KMS-11 (cell line): Measurements from ENCODE around the gene MCTP2.
A peak's percentile ranks its signal among the peaks of the same experiment; 100 is the strongest.

Source experiments
- H2AFZ ChIP-seq: fragments of 200-600 bp; sonication (generic); 2 replicates; pipeline ENCODE4 v1.6.1; 2016; ENCODE audit warnings: antibody characterized with exemption, mixed run types, low read depth
- H3K27ac ChIP-seq: fragments of 200-600 bp; sonication (generic); 2 replicates; pipeline ENCODE4 v1.6.1; 2016; ENCODE audit warnings: mild to moderate bottlenecking, mixed run types
- H3K27me3 ChIP-seq: fragments of 200-600 bp; sonication (generic); 2 replicates; pipeline ENCODE4 v1.6.1; 2017; ENCODE audit warnings: mild to moderate bottlenecking, low read depth, mixed run types, moderate library complexity; ENCODE audit not compliant: insufficient read depth
- H3K36me3 ChIP-seq: fragments of 200-600 bp; sonication (generic); 2 replicates; pipeline ENCODE4 v1.6.1; 2017; ENCODE audit warnings: mild to moderate bottlenecking, mixed run types; ENCODE audit not compliant: insufficient read depth
- H3K4me1 ChIP-seq: fragments of 200-600 bp; sonication (generic); 2 replicates; pipeline ENCODE4 v1.6.1; 2016; ENCODE audit warnings: mild to moderate bottlenecking, low read depth, mixed run types; ENCODE audit not compliant: poor library complexity, severe bottlenecking
- H3K4me2 ChIP-seq: fragments of 200-600 bp; sonication (generic); 2 replicates; pipeline ENCODE4 v1.7.0; 2016; ENCODE audit warnings: mild to moderate bottlenecking, mixed run types
- H3K4me3 ChIP-seq: fragments of 200-600 bp; sonication (generic); IDR thresholded peaks from 2 replicates; pipeline ENCODE4 v1.6.1; 2017; ENCODE audit warnings: low read depth, low read length, mixed read lengths; ENCODE audit not compliant: insufficient read depth
- H3K79me2 ChIP-seq: fragments of 200-600 bp; sonication (generic); 2 replicates; pipeline ENCODE4 v1.6.1; 2016; ENCODE audit warnings: low read depth, mixed run types; ENCODE audit not compliant: insufficient read depth
- H3K9ac ChIP-seq: fragments of 200-600 bp; sonication (generic); 2 replicates; pipeline ENCODE4 v1.6.1; 2016; ENCODE audit warnings: mild to moderate bottlenecking, mixed run types
- H4K20me1 ChIP-seq: fragments of 200-600 bp; sonication (generic); 2 replicates; pipeline ENCODE4 v1.6.1; 2016; ENCODE audit warnings: mild to moderate bottlenecking, mixed run types; ENCODE audit not compliant: insufficient read depth
- TF ChIP-seq, protein P1 (sequence below): fragments of 200-600 bp; sonication (generic); conservative IDR thresholded peaks from 2 replicates; pipeline ENCODE4 v1.6.1; 2017; ENCODE audit warnings: low read depth, mild to moderate bottlenecking, antibody characterized with exemption, low read length, moderate library complexity, mixed read lengths

MCTP2 gene

DNA sequence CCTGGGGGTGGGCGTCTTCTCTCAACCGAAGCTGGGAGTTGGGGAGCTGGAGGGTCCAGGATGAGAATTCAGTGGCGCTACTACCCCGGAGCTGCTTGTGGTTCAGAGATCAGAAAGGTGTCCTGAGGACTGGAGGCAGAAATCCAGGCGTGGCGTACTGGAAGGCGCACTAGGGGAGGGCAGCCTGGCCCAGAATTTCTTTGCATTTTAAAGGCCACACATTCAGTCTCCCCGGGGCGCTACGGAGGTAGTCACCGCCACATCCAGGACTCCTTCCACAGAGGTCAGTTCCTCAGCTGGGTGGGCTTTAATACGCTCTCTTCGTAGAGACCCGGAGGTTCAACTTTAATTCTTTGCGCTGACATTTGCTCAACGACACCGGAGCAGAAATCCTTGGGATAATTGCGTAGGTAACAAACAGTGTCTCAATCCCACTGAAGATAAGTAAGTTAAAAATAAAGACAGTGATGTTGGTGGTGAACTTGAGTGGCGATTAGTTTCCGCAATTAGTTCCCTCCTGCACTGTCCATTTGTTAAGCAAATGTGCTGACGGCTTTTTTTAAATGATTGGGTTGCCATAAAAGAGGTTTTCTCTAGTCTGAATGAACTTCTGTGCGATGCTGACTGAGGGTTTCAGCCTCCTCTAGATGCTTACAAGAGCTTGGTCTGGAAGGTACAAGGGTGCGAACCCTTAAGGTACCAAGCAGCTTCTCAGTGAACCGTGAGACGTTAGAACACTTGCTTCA is 535 bp downstream of the MCTP2 start:
- Histone ChIP-seq H3K9ac (no peak overlapping the region), H4K20me1 (no peaks in the 10 kb centered on the region), H2AFZ (peak overlapping the region; percentile 72; the same call in 1 of the 2 replicates), H3K4me2 (peak overlapping the region; percentile 98; the same call in 1 of the 2 replicates), H3K27ac (no peak overlapping the region), H3K4me3 (no peak overlapping the region), H3K36me3 (no peaks in the 10 kb centered on the region), H3K79me2 (no peaks in the 10 kb centered on the region), H3K27me3 (peaks cover 5% of the 10 kb centered on the region; the same call in 1 of the 2 replicates), H3K4me1 (peaks cover 19% of the 10 kb centered on the region)
- TF ChIP-seq, protein P1, sequence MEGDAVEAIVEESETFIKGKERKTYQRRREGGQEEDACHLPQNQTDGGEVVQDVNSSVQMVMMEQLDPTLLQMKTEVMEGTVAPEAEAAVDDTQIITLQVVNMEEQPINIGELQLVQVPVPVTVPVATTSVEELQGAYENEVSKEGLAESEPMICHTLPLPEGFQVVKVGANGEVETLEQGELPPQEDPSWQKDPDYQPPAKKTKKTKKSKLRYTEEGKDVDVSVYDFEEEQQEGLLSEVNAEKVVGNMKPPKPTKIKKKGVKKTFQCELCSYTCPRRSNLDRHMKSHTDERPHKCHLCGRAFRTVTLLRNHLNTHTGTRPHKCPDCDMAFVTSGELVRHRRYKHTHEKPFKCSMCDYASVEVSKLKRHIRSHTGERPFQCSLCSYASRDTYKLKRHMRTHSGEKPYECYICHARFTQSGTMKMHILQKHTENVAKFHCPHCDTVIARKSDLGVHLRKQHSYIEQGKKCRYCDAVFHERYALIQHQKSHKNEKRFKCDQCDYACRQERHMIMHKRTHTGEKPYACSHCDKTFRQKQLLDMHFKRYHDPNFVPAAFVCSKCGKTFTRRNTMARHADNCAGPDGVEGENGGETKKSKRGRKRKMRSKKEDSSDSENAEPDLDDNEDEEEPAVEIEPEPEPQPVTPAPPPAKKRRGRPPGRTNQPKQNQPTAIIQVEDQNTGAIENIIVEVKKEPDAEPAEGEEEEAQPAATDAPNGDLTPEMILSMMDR, result no peak

DNA sequence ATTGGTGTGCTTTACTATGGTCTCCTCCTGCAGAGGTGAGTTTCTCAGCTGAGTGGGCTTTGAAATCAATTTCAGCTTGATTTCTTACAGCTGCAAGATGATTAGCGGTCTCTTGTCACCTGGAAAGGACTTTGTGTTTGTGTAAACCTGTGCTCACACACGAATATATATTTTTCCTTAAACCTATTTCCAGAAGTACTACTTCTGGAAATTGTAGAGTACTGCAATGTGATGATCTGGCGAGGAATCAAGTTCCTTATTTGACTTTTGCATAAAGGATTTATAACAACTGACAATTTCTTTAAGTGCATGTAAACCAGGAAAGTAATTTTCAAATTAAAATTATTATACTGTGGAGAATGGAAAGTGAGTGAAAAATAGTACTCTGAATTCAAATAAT is 2.1 kb downstream of the MCTP2 start:
- H3K9ac ChIP-seq, result no peak overlapping the region
- H3K36me3 ChIP-seq, result no peaks in the 10 kb centered on the region
- TF ChIP-seq, protein P1, result no peak
- H3K79me2 ChIP-seq, result no peaks in the 10 kb centered on the region
- H3K27me3 ChIP-seq, result peaks cover 5% of the 10 kb centered on the region; the same call in 1 of the 2 replicates
- no peak overlapping the region for H3K27ac ChIP-seq
- no peak overlapping the region for H3K4me2 ChIP-seq
- peaks cover 19% of the 10 kb centered on the region for H3K4me1 ChIP-seq
- H4K20me1 ChIP-seq, result no peaks in the 10 kb centered on the region
- no peak overlapping the region for H2AFZ ChIP-seq
- H3K4me3 ChIP-seq, result no peak overlapping the region

DNA sequence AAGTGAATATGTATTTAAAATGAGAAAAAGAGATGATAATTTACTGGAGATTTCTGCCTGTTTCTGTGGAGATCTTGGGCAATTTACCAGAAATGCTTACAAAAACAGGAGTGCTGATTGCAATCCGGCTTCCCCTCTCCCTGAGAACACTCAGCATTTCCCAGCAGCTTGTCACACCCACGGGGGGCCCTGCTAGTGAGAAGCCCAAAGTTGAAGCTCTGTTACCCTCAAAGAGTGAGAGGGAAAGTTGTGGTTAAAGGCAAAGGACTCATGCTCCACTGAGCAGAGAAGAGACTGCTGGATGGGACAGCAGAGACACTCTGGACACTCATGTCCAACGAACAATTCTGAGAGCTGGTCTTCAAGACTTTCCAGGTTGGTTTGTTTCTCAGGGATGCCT is 2.9 kb downstream of the MCTP2 start:
- H3K4me1 ChIP-seq, result peaks cover 13% of the 10 kb centered on the region
- H3K27me3 ChIP-seq, result peaks cover 5% of the 10 kb centered on the region; the same call in 1 of the 2 replicates
- no peaks in the 10 kb centered on the region for H4K20me1 ChIP-seq
- no peak overlapping the region for H3K4me3 ChIP-seq
- TF ChIP-seq, protein P1, result no peak
- H3K9ac ChIP-seq, result no peak overlapping the region
- no peak overlapping the region for H2AFZ ChIP-seq
- no peaks in the 10 kb centered on the region for H3K79me2 ChIP-seq
- H3K4me2 ChIP-seq, result no peak overlapping the region
- H3K36me3 ChIP-seq, result no peaks in the 10 kb centered on the region
- H3K27ac ChIP-seq, result no peak overlapping the region

DNA sequence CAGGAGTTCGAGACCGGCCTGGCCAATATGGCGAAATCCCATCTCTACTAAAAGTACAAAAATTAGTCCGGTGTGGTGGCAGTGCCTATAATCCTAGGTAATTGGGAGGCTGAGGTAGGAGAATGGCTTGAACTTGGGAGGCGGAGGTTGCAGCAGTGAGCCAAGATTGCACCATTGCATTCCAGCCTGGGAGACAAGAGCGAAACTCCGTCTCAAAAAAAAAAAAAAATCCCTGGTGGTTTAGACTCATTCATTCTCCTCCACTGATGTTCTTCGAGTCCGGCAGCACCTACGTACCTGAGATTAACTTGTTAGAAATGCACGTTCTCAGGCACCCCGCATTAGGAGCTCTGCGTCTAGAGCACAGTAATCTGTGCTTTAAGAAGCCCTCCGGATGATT is 3.7 kb downstream of the MCTP2 start:
- Histone ChIP-seq H4K20me1 (no peaks in the 10 kb centered on the region), H3K9ac (no peak overlapping the region), H3K27ac (no peak overlapping the region), H3K27me3 (peaks cover 5% of the 10 kb centered on the region; the same call in 1 of the 2 replicates), H3K4me2 (no peak overlapping the region), H2AFZ (no peak overlapping the region), H3K36me3 (no peaks in the 10 kb centered on the region), H3K4me3 (no peak overlapping the region), H3K4me1 (peaks cover 7% of the 10 kb centered on the region), H3K79me2 (no peaks in the 10 kb centered on the region)
- TF ChIP-seq, protein P1, result no peak
